CD4-positive, alpha-beta T cell treated with Interleukin-15 for 4 hours (primary cell): ENCODE measurements around the gene TTLL8.

Experiments used
- DNase-seq: peaks from one replicate; pipeline ENCODE4 v3.0.0-alpha.2; 2020; ENCODE audit warnings: low spot score

The TTLL8 gene

DNA sequence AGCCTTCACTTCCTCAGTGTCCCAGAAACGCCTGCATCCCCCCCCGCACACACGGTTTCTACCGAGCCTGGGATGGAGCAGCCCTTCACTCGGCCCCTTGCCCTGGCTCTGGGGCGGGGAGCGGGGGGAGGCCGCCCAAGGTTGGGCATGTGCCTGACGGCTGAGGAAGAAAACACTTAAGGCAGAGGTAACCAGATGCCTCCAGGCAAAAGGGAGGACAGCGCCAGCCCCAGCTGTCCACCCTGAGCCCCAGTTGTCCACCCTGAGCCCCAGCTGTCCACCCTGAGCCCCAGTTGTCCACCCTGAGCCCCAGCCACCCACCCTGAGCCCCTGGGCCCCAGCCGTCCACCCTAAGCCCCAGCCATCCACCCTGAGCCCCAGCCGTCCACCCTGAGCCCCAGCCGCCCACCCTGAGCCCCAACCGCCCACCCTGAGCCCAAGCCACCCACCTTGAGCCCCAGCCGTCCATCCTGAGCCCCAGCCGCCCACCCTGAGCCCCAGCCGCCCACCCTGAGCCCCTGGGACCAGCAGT, 3.8 kb upstream of the TTLL8 start:
- no peak for DNase-seq

DNA sequence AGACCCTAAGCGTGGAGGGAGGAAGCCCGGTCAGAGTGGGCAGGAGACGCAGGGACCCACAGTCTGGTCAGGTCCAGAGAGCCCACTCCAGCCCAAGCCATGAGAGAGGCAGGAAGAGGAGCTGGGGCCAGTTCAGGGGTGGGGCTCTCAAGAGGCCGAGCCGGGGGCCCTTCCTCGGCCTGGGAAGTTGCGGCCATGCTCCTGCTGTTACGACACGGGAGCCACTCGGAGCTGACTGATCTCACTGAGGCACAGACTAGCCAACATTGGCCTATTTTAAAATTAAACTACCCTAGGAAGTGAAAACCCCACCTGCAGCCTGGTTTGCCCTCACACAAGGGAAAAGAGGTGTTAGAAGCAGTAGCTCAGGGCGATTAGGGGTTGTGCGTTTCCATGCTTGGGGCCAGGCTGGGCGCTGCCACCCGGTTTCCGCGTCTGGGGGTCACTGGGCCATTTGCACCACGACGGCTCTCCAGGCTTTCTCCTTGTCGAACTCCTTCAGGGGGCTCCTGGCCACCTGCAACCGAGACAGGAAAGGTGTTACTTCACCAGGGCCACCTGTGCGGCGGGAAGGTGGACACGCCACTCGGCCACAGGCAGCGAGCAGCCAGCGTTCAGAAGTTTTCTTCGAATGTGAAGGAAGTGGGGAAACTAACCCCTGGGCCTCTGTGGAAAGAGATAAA, 3.2 kb upstream of the TTLL8 start:
- DNase-seq, result no peak

DNA sequence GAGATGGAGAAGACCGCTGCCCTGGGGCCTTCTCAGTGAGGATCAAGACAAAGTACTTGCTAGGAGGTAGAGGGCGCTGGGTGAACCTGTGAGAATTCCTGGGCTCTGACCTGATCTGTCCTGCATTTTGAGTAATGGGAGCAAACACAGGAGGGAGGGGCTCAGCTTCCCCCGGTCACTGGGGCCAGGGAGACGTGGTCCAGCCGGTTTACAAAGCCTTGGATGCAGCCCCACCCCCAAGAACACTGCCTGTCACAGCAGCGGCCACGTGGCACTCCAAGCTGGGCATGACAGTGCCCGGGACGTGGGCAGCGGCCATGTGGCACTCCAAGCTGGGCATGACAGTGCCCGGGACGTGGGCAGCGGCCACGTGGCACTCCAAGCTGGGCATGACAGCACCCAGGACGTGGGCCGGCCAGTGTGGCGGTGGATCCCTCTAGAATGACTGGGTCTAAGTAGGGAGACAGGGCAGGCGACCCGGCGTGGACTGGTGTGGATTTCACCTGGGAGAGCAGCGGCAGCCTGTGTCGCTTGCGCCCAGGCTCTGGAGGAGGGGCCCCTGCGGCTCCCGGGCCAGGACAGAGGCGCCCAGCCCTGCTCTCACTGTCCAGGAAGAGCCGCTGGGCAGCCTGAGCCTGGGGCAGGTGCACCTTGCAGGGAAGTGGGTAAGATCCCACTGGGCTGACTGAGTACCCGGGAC, 2.5 kb upstream of the TTLL8 start:
- no peak for DNase-seq

DNA sequence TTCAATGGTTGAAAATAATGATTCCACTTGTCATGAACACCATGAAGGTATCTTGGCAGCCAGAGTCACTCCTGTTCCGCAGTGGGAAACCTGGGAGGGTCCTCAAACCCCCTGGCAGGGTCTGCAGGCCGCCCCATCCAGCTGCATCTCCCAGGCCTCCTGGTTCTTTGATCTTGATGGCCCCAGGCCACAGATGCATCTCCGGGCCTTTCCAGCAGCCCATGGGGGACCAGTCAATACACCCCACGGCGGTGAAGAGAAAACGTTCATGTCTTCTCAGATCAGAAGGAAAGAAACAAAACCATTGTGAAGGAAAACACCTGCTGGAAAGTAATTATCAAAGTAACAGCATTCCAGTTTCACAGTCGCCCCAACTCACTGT, 1.8 kb upstream of the TTLL8 start:
- no peak for DNase-seq

DNA sequence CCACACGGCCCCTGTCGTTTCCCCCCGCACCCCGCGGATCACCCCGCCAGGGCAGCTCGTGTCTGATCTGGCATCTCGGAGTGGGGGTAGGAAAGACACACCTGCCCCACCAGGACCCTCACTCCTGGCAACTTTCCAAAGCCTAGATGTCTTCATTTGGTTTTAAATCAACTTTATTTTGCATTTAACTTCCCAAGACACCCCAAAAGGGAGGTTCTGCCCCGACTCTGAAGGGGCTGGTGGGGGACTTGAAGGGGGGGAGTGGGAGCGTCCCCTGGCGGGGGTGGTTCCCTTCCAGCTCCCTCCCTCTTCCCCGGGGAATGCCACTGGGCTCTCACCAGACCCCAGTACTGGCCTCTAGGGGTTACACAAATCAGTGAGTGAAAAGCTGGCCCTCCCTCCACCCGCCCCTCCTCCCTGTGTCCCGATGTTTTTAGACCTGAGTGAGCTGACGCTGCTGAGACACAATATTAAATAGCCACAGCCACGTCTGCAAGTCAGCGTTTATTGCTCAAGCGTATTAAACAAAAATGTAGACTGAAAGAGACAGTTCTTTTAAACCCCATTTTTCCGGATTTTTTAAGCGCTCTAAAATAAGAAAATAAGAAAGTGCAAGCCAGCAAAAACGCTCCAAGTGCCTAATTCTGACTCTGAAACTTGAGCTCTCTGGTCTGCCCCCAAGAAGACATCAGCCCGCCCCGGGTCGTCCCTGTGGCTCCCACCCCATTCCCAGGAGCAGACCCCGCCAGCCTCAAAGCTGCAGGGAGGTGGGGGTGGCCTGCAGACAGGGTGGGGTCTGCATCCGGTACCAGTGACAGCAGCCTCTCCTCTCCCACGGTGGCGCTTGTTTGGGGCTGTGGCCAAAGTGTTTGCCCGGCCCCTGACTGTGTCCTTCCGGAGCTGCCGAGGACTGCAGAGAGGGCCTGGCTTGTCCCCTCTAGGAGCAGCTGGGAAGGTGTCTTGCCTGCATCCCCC, 1.1 kb upstream of the TTLL8 start:
- DNase-seq, result no peak

DNA sequence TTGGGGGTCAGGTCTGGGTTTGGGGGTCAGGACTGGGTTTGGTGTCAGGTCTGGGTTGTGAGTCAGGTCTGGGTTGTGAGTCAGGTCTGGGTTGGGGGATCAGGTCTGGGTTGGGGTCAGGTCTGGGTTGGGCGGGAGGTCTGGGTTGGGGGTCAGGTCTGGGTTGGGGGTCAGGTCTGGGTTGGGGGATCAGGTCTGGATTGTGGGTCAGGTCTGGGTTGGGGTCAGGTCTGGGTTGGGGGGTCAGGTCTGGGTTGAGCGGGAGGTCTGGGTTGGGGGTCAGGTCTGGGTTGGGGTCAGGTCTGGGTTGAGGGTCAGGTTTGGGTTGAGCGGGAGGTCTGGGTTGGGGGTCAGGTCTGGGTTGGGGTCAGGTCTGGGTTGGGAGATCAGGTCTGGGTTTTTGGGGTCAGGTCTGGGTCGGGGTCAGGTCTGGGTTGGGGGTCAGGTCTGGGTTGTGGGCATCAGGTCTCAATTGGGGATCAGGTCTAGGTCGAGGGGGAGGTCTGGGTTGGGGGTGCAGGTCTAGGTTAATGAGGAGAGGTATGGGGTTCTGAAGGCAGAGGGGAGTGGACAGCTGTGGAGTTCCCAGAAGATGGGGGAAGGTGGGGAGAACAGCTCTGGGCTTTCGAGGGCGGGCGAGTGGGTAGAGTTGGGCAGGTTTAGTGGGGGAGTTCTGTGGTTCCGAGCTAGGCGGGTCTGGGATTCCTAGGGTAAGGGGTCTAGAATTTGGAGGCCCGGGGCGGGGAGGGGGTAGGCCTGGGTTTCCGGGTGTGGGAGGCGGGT, 629 bp downstream of the TTLL8 start:
- no peak for DNase-seq

DNA sequence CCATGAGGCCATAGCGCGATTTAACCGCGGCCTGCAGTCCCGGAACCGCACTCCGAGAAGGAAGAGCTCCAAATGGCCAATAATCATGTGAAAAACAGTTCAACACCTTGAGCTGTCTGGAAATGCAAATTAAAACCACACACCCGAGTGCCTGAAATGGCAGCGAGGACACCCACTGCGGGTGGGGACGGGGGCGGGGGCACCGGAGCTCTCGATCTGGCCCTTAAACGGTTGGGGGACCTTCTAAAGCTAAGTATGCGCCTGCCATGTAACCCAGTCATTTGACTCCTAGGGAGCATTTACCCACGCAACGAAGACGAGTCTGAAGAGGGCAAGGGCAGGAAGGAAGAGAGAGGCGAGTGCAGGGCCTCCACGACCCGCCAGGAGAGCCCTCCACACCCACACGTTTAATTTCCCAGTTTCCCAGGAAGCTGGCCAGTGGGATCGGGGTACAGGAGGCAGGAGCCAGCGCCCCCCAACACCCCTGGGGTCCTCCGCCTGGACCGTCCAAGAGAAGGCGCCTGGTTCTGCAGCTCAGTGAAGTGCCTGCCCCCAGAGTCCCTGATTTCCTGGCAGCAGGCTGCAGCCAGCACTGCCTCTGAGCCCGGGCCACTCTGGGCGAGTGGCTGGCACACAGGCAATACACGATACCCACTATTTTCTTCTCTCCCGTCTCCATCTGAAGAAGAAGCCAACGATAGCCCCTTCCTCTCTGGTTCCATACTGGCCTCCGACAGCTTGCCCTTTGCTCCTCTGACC, 1.7 kb downstream of the TTLL8 start:
- no peak for DNase-seq

DNA sequence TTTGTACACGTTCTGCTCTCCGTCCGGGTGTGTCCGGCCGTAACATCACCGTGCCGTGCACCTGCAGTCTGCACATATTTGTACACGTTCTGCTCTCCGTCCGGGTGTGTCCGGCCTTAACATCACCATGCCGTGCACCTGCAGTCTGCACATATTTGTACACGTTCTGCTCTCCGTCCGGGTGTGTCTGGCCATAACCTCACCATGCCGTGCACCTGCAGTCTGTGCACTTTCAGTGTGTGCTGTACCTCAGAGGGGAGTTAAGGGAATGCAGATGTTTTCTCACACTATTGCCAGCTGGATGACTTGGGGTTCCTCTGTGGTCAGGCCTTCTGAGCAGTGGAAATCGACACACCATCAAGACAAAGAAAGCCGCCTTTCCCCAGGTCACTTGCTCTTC, 4.2 kb downstream of the TTLL8 start:
- DNase-seq, result no peak

DNA sequence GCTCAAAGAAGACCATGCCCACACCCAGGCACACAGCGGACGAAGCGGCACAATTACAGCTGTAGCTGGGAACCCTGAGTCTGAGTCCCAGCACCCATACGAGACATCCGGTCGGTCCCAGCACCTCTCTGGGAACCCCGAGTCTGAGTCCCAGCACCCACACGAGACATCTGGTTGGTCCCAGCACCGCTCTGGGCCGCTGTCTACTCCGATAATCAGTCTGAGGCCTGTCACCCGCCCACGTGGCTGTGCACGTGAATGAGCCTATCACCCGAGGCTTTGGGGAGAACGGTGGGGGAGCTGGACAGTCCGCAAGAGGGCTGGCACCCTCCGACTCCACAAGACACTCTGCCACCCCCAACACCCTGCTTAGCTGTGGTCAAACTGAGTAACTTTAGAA, 6.2 kb downstream of the TTLL8 start:
- no peak for DNase-seq

DNA sequence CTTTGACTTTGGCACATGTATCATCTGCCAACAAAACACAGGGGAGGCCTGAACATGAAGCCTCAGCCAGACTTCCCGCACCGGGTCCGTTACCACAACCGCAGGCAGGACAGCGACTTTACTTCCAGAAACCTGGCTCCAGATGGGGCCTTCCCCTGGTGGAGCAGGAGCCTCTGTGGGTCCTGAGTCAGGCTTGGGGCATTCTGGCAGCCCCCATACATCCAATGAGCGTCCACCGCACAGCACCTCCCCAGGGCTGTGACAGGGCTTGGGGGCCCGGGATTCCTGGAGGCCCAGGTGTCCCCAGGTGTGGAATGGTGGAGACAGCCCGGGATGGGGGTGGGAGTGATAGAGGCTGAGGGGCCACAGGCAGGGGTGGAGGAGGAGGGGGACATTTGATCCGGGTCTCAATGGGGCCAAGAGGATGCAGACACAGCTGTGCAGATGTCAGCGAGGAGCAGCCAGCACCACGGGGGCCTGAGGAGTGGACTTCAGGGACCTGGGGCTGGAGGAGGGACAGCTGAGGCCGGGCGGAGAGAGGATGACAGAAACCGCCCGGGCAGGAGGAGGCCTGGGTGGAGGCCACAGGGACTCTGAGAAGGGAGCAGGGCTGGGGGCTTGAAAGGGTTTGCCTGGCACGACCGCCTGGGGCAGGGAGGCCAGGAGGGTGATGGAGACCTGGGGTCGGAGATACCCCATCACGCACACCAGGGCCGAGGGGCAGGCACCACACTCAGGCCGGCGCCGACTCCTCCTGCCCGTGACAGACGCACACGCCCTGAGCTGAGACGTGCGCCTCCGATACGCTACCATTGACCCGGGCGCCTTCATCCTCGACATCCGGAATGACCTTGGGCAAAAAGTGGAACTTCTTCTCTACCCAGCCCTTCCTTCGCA, 8.6 kb downstream of the TTLL8 start:
- DNase-seq, result no peak

DNA sequence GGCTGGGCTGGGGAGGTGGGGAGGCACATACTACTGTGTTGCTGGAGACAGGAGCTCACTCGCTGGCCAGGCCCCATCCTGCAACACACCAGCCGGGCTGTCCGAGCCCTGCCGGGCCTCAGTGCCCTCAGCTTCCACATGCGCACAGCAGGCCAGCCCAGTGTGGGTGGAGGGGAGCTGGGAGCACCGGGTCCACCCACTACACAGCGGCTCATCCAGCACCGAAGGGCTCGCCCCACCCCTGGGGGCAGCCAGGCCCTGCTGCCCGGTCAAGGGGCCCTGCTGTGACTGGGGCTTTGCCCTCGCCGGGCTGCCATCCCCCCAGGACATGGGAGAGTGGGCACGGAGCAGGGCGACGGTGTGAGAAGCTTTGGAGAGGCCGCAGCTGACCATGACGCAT, 9.3 kb downstream of the TTLL8 start:
- DNase-seq, result no peak

DNA sequence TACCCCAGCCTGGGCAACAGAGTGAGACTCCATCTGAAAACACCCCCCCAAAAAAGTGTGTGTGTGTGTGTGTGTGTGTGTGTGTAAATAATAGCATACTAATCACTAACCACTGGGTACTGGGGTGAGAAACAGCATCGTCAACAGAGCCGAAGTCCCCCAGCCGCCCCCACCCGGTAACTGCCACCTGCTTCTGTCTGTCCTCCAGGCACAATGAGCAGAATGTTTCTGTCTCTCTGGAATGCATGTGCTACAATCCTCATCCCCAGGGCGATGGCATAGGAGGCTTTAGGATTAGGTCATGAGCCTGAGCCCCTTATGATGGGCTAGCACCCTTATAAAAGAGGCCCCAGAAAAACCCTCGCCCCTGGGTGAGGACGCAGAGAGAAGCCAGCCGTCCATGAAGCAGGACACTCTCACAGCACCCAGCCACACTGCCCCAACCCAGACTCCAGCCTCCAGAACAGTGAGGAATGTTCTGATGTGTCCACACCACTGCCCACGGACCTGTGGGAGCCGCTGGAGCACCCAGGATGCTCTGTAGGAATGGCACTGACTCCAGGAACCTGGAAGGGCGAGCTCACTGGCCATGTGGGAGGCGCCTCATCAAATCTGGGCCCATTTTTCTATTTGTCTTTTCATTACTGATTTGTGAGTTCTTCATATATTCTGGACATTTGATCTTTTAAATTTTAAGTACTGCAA, 9.9 kb downstream of the TTLL8 start:
- no peak for DNase-seq

DNA sequence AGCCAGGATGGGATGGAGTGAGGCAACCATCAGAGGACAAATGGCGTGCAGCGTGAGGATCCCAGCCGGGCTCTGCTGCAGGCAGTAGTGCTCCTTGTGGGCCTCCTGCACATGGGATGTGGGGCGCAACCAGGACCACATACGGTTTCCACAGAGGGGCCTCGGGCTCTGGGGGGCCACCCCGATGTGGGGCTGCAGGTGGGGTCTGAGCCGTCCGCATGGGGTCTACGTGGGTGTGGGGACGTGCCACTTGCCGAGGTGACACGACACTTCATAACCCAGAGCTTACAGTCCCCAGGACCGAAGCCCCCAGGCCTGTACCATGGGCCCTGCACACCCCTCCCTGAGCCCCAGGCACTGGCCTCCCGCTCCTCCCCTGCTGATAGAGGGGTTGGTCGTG, 10.8 kb downstream of the TTLL8 start:
- DNase-seq, result no peak

DNA sequence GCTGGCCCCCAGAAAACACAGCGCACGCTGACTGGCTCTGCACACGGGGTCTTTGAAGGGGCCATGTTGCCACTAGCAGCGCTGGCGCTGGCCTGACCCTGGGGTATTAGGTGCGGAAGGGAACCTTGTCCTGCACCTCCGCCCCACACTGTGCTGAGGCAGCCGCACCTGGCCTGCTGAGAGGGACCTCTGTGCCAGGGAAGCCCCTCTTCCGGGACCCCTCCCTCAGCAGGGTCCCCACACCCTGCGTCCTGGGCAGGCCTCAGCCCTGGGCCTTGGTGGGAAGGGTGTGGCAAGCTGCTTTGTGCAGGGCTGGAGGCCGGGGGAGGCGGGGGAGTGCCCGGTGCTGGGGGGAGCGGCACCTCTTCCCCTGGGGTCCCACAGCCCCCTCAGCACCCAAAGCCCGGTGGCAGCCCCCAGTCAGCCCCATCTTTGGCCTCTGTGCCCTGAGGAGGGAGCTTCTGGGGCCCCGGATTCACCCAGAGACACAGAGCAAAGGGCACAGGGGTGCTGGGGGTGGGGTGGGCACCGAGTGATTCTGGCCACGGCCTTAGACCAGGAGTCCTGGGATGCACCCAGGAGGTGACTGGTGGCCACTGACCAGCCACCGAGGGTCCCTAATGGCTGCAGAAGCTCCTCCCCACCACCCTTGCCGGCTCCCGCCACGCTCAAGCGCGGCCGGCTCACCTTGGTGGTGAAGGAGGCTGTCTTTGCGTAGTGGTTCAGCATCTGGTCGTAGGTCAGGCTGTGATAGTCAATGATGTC, 11.4 kb downstream of the TTLL8 start:
- no peak for DNase-seq

DNA sequence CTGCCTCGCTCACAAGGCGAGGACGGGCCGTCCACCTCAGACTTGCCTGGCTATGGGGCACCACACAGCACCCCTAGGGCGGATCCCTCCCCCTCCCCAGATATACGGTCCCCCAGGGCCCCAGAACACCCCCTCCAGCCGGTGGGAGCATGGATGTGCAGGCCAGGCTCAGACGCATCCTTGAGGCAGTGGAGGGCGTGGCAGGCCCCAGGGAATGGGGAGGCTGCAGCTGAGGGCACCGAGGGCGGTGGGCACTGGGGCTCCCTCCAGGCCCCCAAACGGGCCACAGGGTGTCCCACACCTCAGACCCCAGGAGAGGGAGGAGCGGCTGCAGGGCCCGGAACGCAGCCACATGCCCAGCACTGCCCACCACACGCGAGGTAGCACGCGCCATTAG, 12.1 kb downstream of the TTLL8 start:
- no peak for DNase-seq

DNA sequence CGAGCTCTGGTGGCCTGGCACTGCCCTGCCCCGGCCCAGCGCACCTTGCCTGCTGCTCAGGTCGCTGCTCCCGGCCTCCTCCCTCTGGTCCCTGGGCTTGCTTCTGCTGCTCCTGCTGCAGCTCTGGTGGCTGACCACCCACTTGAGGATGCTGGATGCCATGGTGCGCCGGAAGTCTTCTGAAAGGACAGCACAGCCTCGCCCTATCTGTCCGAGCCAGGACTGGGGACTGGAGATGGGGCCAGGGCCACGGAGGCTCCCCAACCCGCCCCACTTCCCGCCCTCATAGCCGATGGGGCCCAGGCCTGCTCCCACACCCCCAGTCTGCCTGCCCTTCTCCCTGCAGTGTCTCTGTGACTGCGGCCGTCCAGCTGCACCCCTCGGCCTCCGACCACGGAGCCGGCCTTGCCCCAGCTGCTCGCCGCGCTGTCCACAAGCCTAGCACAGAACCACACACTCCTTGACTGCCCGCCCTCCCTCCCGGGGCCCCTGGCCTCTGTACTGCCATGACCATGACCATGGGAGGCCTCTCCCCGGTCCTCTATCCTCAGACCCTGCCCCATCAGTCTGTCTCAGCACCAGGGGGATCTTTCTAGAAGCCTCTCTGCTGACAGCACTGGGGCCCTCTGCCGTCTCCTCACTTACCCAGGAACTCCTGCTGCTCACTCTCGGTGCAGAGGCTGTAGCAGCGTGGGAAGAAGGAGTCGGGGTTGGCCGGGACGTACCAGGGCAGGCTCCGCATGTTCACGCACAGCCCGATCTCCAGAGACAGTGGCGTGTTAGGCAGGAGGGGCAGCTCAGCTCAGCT, 12.7 kb downstream of the TTLL8 start:
- no peak for DNase-seq

DNA sequence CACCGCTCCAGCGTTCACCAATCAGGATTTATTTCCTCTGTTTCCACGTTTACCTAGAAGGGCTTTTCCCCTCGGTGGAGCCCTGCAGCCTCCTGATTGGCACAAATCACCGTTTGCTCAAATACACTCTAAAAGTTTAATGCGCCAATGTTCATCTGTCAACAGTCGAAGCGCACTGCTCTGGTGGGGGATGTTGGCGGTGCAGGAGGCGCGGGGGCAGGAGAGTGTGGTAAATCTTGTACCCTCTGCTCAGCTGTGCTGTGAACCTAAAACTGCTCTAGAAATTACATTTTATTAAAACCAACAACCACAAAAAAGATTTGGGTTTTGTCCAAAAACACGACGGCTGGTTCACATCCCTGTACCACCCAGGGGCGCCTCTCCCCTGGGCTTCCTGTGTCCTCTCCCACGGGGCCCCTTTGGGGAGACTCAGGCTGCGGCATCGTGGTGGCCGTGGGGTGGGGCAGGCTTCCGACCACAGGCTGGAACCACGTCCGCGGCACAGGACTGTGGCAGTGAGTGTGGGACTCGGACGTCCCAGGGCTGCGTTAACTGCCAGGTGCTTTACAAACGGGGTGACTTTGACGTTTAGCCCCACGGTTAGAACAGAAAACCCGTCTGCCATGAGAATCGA, 13.5 kb downstream of the TTLL8 start:
- DNase-seq, result no peak
